Stimulated activated CD8-positive, alpha-beta memory T cell treated with anti-CD3 and anti-CD28 coated beads, Interleukin-7, amount 100 ng/mL, for 48 hours (primary cell): ENCODE results near the gene GIMAP7.
A peak's percentile ranks its signal among the peaks of the same experiment; 100 is the strongest.
"Not testable (repeated sequence)": the region's sequence is repeated elsewhere in the genome, so short reads cannot be mapped to it uniquely, and the experiment has no call there.

Source experiments
- DNase-seq, 2 donors: peaks; one replicate each; pipeline ENCODE4 v3.0.0-alpha.2; 2020; ENCODE audit warnings: low read depth in 1 of 2; ENCODE audit errors: extremely low read depth in 1 of 2

GIMAP7 gene

GRCh38 chr7:150511048-150511447, 3.6 kb upstream of the GIMAP7 start:
- no peak for DNase-seq

GRCh38 chr7:150513758-150514157, 914 bp upstream of the GIMAP7 start:
- DNase-seq: no peak

- no peak for DNase-seq
Observed at GRCh38 chr7:150515248-150516147, 826 bp downstream of the GIMAP7 start.

DNA sequence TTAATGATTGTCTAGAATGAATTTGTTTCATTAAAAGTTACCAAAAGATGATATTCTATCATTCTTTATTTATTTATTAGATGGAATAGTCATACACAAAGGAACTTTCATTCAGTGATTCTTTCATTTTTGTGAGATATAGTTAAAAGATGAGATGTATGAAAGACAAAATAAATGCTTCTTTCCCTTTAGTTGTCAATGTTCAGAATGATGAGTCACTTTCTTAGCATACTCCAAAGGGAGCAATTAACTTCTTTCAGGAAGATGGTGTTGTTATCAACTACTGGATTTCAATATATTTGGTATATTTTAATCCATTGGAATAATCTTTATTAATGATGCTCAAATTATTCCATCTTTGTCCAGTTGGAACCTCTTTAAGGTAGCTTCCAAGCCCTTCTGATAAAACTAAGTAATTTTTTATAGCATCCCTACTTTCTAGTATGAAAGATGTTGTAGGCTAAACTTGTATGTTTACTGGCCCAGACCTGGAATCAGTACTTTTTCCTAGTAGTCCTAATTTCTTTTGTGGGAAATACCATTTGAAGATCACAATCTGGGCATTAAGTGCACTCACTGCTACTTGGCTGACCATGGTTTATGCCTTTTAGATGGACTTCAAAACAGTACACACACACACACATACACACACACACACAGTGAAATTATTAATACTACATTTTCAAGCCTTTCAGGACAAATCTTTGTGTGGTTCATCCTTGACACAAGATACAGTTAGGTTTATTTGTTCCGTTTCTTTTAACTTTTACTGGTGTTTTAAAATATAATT, 2.5 kb downstream of the GIMAP7 start:
- DNase-seq: no peak

DNA sequence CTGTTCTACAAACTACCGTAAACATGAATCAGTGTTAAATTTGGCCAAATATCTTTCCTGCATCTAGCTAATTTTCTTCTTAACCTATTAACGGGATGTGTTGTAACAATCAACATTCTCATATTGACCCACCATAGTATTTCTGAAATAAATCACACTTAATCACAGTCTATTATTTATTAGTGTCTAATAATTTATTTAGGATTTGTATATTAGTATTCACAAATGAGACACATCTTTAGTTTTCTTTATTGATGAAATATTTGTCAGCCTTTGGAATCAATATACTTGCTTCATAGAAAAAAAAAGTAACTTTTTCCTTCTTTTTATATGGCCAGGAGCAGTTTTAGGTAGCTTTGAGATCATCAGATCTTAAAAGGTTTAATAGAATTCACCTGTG, 4.6 kb downstream of the GIMAP7 start:
- DNase-seq: no peak

DNA sequence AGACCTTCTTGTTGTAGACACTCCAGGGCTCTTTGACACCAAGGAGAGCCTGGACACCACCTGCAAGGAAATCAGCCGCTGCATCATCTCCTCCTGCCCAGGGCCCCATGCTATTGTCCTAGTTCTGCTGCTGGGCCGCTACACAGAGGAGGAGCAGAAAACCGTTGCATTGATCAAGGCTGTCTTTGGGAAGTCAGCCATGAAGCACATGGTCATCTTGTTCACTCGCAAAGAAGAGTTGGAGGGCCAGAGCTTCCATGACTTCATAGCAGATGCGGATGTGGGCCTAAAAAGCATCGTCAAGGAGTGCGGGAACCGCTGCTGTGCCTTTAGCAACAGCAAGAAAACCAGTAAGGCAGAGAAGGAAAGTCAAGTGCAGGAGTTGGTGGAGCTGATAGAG, 5.5 kb downstream of the GIMAP7 start:
- peak in 1 of 2 donors; percentile 25 for DNase-seq

- not testable (repeated sequence) for DNase-seq
Observed at GRCh38 chr7:150522931-150523330, 8.3 kb downstream of the GIMAP7 start.

- no peak for DNase-seq
Observed at GRCh38 chr7:150524018-150524417, 9.3 kb downstream of the GIMAP7 start.

DNA sequence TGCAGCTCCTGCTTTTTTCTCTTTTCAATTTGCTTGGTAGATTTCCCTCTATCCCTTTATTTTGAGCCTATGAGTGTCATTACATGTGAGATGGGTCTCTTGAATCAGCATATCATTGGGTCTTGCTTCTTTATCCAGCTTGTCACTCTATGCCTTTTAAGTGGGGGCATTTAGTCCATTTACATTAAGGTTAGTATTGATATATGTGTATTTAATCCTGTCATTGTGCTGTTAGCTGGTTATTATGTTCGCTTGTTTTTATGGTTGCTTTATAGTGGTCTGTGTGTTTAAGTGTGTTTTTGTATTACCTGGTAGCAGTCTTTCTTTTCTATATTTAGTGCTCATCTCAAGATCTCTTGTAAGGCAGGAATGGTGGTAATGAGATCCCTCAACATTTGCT, 17.0 kb downstream of the GIMAP7 start:
- no peak for DNase-seq

DNA sequence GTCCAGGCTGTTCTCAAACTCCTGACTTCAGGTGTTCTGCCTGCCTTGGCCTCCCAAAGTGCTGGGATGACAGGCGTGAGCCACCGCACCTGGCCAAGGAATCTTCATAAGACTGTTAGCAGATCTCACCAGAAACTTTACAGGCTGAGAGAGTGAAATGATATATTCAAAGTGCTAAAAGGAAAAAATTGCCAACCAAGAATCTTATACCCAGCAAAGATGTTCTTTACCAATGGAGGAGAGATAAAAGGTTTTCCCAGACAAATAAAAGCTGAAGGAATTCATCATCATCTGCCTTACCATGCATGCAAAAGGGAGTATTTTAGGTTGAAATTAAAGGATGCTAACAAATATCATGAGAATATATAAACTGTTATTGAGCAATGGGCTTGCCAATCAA, 23.6 kb downstream of the GIMAP7 start:
- no peak for DNase-seq

DNA sequence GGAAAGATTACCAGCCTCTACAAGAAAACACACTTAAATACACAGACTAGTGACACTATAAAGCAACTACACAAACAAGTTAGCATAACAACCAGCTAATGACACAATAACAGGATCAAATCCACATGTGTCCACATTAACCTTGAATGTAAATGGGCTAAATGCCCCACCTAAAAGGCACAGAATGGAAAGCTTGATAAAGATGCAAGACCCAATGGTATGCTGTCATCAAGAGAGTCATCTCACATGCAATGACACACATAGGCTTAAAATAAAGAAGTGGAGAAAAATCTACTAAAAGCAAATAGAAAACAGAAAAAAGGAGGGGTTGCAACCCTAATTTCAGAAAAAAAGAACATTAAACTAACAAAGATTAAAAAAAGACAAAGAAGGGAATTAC, 38.5 kb downstream of the GIMAP7 start:
- DNase-seq: no peak

DNA sequence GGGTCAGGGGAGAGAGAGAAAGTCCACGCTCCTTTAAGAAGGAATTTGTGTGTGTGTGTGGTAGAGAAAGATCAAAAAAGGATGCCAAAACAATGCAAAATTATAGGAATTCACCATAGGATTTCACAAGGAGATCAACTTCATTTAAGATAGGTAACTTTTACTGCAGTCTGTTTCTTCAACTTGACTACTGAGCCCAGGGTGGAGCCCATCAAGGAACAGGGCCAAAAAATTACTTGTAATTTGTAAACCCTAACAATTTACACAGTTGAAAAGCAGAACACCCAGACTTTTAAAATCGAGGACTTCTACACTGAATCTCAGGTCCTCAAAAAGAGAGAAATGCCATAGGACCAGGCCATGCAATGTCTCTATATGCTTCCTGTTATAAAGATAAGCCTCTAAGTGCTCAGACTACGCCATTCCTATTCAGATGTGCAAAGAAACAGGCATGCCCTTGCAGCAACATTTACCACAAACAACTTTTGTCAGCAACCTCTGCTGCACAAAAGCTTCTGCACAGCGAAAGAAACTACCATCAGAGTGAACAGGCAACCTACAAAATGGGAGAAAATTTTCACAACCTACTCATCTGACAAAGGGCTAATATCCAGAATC, 42.0 kb downstream of the GIMAP7 start:
- no peak for DNase-seq

- no peak for DNase-seq
Observed at GRCh38 chr7:150560486-150560885, 45.8 kb downstream of the GIMAP7 start.

DNA sequence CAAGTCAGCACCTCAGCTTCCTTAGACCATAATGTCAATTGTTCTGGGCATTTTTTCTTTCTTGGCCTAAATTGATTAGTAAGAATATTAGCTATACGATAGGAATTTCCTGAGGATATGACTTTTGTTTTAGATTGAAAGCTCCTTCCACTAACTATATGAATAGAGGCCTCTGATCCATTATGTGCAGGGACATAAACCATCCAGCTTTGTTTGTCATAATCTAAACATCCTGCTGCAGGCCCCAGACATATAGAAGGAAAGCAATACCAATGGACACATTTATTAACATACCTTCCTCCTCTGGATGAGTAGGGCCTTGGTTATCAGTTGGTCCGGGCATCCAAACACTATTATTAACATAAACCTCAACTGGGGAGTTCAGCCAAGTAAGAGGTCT, 48.2 kb downstream of the GIMAP7 start:
- DNase-seq: no peak

- no peak for DNase-seq
Observed at GRCh38 chr7:150564006-150564405, 49.3 kb downstream of the GIMAP7 start.

DNA sequence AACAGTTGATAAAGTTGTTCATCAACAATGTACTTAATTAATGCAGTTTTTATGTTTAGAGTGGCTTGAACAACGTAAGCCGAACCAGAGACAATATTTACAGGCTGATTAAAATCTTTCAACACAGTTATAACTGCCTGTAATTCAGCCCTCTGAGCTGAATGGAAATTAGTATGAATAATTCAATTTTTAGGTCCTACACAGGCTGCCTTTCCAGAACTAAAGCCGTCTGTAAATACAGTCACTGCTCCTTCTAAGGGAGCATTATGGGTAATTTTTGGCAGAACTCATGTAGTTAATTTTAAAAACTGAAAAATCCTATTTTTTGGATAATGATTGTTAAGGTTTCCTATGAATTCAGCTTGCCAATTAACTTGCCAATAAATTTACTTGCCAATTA, 49.9 kb downstream of the GIMAP7 start:
- no peak for DNase-seq

- DNase-seq: no peak
Observed at GRCh38 chr7:150565239-150565638, 50.6 kb downstream of the GIMAP7 start.

DNA sequence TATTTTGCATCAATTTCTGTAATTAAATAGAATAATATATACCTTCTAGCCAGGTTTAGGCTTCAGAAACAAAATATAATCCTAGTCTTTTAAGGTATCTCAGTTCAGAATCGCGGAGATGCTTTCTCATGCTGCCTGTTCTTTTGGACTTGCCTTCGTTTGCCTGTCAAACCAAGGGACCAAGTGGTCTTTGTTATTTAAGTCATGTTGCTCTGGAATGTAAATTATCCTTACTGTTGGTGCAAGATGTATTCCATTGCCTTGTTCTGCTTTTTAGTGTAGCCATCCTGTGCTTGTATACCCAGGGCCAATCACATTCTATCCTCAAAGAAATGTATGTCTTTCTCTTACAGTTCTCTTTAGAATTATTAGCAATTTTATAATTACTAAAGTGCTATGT, 51.5 kb downstream of the GIMAP7 start:
- DNase-seq: no peak

GRCh38 chr7:150566572-150566971, 51.9 kb downstream of the GIMAP7 start:
- no peak for DNase-seq

DNA sequence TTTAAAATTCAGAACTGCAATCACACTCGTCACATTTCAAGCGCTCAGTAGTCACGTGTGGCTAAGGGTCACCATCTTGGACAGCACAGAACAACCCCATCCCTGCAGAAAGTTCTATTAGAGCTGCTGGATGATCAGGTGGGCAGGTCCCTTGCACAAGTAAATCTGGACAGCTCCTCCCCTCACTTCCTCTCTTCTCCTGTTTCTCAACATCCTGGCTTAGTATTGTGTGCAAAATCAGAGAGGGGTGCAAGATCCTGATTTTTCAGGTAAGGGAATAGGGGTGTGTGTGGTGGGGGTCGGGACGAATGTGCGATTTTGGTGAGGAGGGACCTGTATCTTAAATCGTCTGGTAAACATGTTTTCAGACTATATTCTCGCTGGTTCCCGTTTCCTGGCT, 52.5 kb downstream of the GIMAP7 start, which contains the start of gene GIMAP4:
GIMAP4 (plus strand) TSS at position 222 of the 400 bp plus-strand sequence. CDS start 2,512 bp downstream, outside the sequence.
- no peak for DNase-seq

DNA sequence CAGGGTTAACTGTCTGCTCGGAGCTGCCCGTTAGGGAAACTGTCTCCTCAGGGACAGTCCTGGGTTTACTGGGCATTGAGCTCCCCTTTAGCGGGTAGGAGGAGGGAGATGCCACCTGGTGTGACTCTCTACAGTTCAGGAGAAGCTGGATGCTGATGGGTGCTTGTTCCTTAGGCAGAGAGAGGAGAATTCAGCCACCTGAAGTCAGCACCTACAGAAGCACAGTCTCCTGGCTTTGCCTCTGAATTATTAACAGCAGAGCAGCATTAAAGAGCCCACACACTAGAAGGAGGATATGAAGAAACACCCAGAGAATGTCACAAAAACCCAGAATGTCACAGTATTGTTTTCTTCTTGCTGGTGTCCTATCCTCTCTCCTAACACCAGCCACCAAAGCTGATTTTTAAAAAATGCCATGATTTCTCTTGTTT, 53.2 kb downstream of the GIMAP7 start:
- no peak for DNase-seq
